ENCODE results near the gene MYO9B.

The MYO9B gene

GRCh38 chr19:17210296-17210695, 134.7 kb downstream of the MYO9B start:
- no peak for DNase-seq (ENCODE audit: extremely low read depth in 1 of 2, low read depth in 1 of 2)

GRCh38 chr19:17211547-17212446, 136.2 kb downstream of the MYO9B start:
- no peak for DNase-seq (ENCODE audit: extremely low read depth in 1 of 2, low read depth in 1 of 2)

- DNase-seq (ENCODE audit: extremely low read depth in 1 of 2, low read depth in 1 of 2): no peak
Observed at GRCh38 chr19:17213334-17213733, 137.8 kb downstream of the MYO9B start.

- no peak for DNase-seq (ENCODE audit: extremely low read depth in 1 of 2, low read depth in 1 of 2)
Observed at GRCh38 chr19:17214508-17215126, 139.0 kb downstream of the MYO9B start.

GRCh38 chr19:17215127-17215971, 139.8 kb downstream of the MYO9B start, which contains the start of gene USE1:
Gene USE1, plus strand, starts transcription at chr19:17215357. Its CDS starts 49 bp downstream, at chr19:17215406.
- peak; percentile 63 to 77 for DNase-seq (ENCODE audit: extremely low read depth in 1 of 2, low read depth in 1 of 2)

- no peak for DNase-seq (ENCODE audit: extremely low read depth in 1 of 2, low read depth in 1 of 2)
Observed at GRCh38 chr19:17216058-17216670, 140.6 kb downstream of the MYO9B start.

- DNase-seq (ENCODE audit: extremely low read depth in 1 of 2, low read depth in 1 of 2): no peak
Observed at GRCh38 chr19:17219286-17219685, 143.7 kb downstream of the MYO9B start.

- no peak for DNase-seq (ENCODE audit: extremely low read depth in 1 of 2, low read depth in 1 of 2)
Observed at GRCh38 chr19:17220207-17220758, 144.7 kb downstream of the MYO9B start.

- no peak for DNase-seq (ENCODE audit: extremely low read depth in 1 of 2, low read depth in 1 of 2)
Observed at GRCh38 chr19:17225053-17225452, 149.5 kb downstream of the MYO9B start.

- DNase-seq (ENCODE audit: extremely low read depth in 1 of 2, low read depth in 1 of 2): peak; percentile 88 to 96
Observed at GRCh38 chr19:17226002-17226933, 150.7 kb downstream of the MYO9B start, which contains the start of gene OCEL1. Gene OCEL1, plus strand, starts transcription at chr19:17226226. Its CDS starts 22 bp downstream, at chr19:17226248.

- DNase-seq (ENCODE audit: extremely low read depth in 1 of 2, low read depth in 1 of 2): no peak
Observed at GRCh38 chr19:17227798-17228367, 152.3 kb downstream of the MYO9B start.

- DNase-seq (ENCODE audit: extremely low read depth in 1 of 2, low read depth in 1 of 2): no peak
Observed at GRCh38 chr19:17229890-17230289, 154.3 kb downstream of the MYO9B start.

GRCh38 chr19:17232258-17232657, 156.7 kb downstream of the MYO9B start:
- no peak for DNase-seq (ENCODE audit: extremely low read depth in 1 of 2, low read depth in 1 of 2)

GRCh38 chr19:17234911-17235299, 159.3 kb downstream of the MYO9B start:
- DNase-seq (ENCODE audit: extremely low read depth in 1 of 2, low read depth in 1 of 2): peak; percentile 37 to 46

GRCh38 chr19:17235300-17235970, 159.9 kb downstream of the MYO9B start:
- DNase-seq (ENCODE audit: extremely low read depth in 1 of 2, low read depth in 1 of 2): peak; percentile 44 to 49

- DNase-seq (ENCODE audit: extremely low read depth in 1 of 2, low read depth in 1 of 2): no peak
Observed at GRCh38 chr19:17235971-17236777, 160.6 kb downstream of the MYO9B start.

- DNase-seq (ENCODE audit: extremely low read depth in 1 of 2, low read depth in 1 of 2): no peak
Observed at GRCh38 chr19:17236811-17237543, 161.4 kb downstream of the MYO9B start.
